Activated CD4-positive, alpha-beta T cell treated with anti-CD3 and anti-CD28 coated beads, Interleukin-2, Interleukin-4, amounts not matched to agents 100 ng/mL and 50 ng/mL, durations not matched to agents 16 hours and 8 hours (primary cell): Measurements from ENCODE around the gene RBL2.
A peak's percentile ranks its signal among the peaks of the same experiment; 100 is the strongest.
"Not testable (repeated sequence)": the region's sequence is repeated elsewhere in the genome, so short reads cannot be mapped to it uniquely, and the experiment has no call there.

ENCODE experiments used
- DNase-seq: peaks from one replicate; pipeline ENCODE4 v3.0.0-alpha.2; 2020; ENCODE audit warnings: low spot score

RBL2 gene, protein sequence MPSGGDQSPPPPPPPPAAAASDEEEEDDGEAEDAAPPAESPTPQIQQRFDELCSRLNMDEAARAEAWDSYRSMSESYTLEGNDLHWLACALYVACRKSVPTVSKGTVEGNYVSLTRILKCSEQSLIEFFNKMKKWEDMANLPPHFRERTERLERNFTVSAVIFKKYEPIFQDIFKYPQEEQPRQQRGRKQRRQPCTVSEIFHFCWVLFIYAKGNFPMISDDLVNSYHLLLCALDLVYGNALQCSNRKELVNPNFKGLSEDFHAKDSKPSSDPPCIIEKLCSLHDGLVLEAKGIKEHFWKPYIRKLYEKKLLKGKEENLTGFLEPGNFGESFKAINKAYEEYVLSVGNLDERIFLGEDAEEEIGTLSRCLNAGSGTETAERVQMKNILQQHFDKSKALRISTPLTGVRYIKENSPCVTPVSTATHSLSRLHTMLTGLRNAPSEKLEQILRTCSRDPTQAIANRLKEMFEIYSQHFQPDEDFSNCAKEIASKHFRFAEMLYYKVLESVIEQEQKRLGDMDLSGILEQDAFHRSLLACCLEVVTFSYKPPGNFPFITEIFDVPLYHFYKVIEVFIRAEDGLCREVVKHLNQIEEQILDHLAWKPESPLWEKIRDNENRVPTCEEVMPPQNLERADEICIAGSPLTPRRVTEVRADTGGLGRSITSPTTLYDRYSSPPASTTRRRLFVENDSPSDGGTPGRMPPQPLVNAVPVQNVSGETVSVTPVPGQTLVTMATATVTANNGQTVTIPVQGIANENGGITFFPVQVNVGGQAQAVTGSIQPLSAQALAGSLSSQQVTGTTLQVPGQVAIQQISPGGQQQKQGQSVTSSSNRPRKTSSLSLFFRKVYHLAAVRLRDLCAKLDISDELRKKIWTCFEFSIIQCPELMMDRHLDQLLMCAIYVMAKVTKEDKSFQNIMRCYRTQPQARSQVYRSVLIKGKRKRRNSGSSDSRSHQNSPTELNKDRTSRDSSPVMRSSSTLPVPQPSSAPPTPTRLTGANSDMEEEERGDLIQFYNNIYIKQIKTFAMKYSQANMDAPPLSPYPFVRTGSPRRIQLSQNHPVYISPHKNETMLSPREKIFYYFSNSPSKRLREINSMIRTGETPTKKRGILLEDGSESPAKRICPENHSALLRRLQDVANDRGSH

DNA sequence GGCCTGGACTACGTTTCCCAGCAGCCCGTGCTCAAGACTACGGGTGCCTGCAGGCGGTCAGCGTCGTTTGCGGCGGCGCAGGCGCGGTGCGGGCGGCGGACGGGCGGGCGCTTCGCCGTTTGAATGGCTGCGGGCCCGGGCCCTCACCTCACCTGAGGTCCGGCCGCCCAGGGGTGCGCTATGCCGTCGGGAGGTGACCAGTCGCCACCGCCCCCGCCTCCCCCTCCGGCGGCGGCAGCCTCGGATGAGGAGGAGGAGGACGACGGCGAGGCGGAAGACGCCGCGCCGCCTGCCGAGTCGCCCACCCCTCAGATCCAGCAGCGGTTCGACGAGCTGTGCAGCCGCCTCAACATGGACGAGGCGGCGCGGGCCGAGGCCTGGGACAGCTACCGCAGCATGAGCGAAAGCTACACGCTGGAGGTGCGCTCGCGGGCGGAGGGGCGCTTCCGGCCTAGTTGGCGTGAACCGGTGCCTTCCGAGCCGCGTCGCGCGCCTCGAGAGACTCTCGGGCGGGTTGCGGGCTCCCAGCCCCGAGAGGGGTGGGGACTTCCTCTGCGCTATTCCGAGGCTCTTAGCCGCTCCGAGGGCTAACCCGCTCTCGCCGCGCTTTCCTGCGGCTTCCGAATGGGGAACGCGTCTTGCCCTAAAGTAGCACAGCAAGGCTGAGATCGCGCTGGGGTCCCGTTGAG, at the start of gene RBL2:
Gene RBL2 (plus strand): TSS at position 95 of the 689 bp plus-strand sequence. CDS start 86 bp downstream, at position 181.
- peak; percentile 86 for DNase-seq

DNA sequence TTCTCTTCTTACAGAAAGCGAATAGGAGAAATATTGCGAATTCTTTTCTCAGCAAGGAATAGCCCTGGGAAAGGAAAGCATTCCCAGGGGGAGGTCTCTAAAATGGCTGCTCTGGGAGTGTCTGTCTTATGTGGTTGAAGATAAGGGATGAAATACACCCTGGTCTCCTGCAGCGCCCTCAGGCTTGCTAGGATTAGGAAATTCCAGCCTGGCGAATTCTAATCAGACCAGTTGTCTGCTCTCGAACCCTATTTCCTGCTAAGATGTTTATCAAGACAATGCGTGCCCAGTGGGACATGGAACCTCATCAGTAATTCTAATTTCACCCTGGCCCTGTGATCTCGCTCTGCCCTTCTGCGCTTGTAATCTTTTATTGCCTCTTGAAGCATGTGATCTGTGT, 49.7 kb upstream of the RBL2 start:
- not testable (repeated sequence) for DNase-seq

DNA sequence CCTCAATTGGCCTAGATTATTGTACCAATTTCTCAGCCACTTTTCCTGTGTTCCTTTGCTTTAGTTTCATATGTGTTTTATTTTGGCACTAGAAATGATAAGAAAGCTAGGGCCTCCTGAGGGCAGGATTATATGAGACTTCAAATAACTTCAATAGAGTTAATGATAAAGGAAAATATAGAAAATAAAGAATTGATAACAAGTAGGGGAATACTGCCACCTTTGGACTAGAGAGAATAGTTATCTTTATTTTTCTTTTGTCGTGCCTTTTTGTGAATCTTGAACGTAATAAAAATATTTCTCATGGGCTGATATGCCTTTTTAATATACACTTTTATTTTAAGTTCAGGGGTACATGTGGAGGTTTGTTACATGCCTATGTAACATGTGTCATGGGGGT, 29.3 kb upstream of the RBL2 start:
- no peak for DNase-seq

DNA sequence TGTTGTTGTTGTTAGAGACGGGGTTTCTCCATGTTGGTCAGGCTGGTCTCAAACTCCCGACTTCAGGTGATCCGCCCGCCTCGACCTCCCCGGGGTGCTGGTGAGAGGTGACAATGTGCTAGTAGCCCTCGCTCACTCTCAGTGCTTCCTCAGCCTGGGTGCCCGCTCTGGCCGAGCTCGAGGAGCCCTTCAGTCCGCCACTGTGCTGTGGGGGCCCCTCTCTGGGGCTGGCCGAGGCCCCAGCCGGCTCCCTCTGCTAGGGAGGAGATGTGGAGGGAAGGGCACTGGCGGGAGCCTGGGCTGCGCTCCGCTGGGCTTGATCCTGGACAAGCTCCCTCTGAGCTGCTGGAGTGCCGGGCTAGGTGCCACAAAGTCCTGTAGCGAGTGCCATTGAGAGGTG, 21.7 kb upstream of the RBL2 start:
- DNase-seq, result no peak

DNA sequence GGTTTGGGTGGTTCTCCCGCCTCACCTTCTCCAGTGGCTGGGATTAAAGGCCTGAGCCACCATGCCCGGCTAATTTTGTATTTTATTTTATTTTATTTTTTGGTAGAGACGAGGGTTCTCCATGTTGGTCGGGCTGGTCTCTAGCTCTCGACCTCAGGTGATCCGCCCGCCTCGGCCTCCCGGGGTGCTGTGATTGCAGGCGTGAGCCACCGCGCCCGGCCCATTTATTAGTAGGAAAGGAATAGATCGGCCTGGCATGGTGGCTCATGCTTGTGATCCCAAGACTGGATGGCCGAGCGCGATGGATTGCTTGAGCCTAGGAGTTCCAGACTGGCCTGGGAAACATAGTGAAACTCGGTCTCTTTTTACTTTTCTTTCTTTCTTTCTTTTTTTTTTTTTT, 20.4 kb upstream of the RBL2 start:
- no peak for DNase-seq

DNA sequence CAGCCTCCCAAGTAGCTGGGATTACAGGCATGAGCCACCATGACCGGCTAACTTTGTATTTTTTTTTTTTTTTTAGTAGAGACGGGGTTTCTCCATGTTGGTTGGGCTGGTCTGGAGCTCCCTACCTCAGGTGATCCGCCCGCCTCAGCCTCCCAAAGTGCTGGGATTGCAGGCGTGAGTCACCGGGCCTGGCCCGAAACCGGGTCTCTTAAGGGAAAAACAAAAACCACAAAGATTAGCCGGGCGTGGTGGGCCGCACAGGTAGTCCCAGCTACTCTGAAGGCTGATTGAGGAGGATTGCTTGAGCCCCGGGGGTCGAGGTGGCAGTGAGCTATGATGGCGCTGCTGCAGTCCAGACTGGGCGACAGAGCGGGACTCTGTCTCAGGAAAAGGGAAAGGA, 19.9 kb upstream of the RBL2 start:
- no peak for DNase-seq

DNA sequence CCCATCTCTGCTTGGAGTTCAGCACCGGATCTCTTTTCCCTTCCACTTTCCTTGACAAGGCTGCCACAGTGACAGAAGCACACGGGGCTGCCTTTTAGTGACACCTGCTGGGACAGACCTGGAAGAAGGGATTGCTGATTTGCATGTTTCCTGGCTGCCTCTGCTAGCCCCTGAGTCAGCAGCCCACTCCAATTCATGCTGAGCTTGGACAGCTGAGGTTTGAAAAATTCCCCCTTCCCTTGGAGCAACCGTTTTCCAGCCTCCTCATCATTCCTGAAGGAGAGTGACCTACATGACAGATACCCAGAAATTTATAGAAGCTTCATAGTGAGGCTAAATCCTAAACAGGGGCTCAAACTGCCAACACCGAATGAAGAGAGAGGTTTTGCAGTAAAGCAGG, 18.8 kb upstream of the RBL2 start:
- DNase-seq, result no peak

DNA sequence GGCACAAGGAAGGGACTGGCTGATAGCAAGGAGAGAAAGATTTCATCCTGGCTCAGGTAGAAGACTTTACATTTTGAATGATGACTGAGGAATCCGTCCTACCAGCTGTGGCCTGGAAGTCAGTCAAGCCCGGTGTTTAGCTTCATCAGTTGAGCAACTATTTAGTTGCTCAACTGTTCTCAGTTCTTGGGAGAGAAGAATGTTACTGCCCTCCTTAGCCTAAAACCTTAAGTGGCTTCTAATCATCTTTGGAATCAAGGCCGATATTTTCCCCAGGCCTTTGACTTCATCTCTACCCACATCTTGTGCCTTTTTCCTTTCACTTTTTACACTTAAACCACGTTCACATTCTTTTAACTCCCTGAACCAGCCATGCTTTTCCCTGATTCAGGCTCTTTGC, 17.3 kb upstream of the RBL2 start:
- DNase-seq, result no peak

DNA sequence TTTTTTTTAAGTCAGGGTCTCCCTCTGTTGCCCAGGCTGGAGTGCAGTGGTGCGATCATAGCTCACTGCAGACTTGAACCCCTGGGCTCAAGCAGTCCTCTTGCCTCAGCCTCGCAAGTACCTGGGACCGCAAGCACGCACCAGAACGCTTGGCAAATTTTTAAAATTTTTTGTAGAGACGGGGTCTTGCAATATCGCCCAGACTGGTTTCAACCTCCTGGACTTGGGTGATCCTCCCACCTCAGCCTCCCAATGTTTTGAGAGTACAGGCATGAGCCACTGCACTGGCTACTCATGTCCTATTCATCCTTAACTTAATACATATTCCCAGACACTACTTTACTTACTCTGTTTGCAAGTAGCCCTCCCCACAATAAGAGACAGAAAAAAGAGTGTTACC, 16.3 kb upstream of the RBL2 start:
- no peak for DNase-seq

DNA sequence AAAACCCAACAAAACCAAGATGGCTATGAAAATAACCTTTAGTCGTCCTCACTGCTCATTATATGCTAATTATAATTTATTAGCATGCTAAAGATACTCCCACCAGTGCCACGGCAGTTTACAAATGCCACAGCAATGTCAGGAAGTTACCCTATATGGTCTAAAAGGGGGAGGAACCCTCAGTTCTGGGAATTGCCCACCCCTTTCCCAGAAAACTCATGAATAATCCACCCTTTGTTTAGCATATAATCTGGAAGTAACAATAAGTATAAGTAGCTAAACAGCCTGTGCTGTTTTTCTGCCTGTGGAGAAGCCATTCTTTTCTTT, 14.9 kb upstream of the RBL2 start:
- DNase-seq, result not testable (repeated sequence)

DNA sequence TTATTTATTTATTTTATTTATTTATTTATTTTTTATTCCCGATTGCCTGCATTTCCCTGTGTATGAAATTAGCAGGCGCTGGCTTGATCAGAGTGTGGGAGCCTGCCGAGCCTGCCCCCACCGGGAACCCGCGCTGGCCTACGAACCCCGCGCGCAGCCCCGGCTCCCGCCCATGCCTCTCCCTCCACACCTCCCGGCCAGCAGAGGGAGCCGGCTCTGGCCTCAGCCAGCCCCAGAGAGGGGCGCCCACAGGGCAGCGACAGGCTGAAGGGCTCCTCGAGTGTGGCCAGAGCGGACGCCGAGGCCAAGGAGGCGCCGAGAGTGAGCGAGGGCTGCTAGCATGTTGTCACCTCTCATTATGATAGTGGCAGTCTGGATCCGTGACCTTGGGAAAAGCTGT, 13.0 kb upstream of the RBL2 start:
- DNase-seq, result no peak

DNA sequence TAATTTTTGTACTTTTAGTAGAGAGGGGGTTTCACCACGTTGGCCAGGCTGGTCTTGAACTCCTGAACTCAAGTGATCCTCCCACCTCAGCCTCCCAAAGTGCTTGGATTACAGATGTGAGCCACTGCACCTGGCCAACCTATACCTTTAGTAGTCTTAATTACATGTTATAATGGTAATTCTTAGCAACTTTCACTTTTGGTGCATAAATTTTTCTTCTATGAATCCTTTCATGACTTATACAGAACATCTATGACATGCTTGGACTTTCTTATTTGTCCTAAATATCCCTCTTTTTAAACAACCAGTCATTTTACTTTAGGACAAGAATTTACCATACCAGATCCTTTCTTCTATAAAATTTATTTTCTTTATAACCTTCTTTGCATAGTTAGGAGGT, 10.3 kb upstream of the RBL2 start:
- not testable (repeated sequence) for DNase-seq

DNA sequence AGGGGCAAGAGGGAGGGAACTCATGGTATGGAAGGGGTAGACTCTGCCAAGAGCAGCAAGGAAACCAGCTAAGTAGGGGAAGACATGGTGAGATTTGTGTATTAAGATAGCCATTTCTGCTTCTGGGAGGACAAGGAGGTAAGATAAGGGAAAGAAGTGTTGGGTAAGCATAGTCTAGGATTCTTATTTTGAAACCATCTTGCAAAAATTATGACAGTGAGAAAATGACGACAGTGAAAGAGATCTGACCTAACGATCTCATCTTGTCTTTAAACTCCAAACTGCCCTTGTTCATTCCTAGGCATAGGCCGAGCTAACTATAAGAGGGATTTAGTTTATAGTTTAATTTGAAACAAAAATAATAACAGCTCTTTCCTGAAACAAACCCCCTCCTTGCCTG, 5.6 kb upstream of the RBL2 start:
- DNase-seq, result no peak

DNA sequence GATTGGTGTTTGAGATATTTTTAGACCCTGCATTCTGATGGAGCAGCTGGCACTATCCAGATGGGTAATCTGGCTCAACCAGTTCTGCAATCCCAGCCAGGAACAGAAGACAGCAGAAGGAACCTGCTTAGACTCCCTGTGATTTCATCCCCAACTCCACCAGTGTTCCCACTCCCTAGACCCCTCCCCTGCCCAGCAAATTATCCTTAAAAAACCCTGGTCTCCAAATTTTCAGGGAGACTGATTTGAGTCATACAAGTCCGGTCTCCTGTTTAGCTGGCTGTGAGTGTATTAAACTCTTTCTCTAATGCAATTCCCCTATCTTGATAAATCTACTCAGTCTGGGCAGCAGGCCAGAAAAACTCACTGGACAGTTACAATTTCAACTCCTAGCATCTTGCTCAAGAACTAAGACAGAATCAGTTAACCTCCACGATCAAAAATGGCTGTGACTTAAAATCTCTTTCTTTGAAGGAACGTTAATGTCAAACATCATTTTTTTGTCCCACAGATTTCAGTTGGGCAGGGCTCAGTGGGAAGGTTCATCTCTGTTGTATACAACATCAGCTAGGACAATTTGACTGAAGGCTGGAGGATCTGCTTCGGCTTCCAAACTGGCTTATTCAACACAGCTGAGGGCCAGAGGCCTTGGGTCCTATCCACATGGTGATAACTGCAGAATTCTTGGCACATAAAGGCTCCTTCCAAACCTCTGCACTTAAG, 4.9 kb upstream of the RBL2 start:
- no peak for DNase-seq

DNA sequence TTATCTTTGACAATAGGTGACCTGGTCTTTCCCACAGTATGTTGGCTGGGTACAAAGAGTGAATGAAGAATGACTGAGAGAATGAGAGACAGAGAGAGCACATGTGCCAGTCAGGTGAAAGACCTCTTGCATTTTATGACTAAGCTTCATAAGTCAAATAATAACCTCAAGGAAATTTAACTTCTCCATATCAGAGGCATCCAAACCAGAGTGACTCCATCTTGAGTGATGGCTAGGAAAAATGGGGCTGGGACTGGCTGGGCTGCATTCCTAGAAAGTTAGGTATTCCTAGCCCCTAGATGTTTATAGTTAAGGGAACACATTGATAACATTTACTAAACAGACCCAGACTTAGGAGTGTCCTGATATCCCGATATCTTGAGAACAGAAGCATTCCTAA, 3.9 kb upstream of the RBL2 start:
- DNase-seq, result no peak

DNA sequence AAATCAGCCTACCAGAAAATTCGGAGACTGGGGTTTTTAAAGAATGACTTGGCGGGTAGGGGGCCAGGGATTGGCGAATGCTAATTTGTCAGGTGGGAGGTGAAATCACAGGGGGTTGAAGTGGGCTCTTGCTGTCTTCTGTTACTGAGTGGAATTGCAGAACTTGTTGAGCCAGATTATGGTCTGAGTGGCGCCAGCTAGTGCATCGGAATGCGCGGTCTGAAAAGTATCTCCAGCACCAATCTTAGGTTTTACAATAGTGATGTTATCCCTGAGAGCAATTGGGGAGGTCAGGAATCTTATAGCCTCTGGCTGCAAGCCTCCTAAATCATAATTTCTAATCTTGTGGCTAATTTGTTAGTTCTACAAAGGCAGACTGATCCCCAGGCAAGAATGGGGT, 762 bp upstream of the RBL2 start:
- DNase-seq, result no peak

DNA sequence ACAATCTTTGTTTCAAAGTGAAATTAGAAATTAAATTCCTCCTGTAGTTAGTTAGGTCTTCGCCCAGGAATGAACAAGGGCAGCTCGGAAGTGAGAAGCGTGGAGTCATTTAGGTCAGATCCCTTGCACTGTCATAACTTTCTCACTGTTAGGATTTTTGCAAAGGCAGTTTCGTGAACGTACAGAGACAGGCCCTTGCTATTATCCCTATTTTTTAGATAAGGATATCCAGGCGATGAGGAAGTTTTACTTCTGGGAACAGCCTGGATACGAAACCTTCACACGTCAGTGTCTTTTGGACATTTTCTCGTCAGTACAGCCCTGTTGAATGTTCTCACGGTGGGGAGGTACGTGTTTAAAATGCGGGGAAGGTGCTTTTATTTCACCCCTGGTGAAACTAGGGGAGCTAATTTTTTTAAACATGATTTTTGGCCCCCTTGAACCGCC, 318 bp upstream of the RBL2 start:
- no peak for DNase-seq

DNA sequence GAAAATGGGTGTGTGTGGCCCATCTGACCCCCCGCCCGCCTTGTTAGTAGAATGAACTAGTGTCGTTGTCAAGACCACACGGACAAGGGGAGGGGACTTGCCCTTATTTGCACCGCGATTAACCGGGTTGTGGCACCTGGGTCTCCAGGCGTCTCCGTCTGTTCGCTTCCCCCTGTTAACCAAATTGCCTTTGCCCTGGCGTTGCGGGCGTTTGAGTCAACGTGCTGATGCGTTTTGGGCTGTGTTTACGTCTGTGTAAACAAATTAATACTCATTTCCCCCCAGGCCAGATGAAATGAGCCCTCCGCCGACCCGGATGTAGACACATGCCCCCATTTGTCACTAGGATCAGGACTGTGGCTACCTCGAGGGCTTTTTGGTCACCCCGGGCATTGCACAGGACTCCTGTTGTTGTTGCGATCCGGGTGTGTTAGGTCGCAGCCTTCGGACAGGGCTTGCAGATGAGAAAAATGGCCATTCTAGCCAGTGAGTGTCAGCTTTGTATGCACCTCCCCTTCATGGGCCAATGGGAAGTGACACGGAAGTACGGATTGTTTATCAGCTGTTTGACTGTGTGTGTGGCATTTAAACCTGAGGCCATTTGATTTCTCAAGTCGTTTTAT, 906 bp downstream of the RBL2 start:
- peak; percentile 77 for DNase-seq

DNA sequence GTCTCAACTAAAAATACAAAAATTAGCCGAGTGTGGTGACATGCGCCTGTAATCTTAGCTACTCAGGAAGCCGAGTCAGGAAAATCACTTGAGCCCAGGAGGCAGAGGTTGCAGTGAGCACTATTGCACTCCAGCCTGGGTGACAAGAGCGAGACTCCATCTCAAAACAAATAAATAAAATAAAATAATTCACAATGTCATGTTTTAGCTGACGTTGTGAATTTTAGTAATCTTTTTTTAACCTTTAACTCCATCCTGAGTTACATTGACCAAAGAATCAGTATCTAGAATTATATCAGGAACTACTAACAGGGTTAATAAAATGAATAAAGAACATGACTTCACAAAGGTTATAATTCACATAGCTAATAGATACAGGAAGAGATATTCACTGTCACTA, 5.9 kb downstream of the RBL2 start:
- DNase-seq, result no peak

DNA sequence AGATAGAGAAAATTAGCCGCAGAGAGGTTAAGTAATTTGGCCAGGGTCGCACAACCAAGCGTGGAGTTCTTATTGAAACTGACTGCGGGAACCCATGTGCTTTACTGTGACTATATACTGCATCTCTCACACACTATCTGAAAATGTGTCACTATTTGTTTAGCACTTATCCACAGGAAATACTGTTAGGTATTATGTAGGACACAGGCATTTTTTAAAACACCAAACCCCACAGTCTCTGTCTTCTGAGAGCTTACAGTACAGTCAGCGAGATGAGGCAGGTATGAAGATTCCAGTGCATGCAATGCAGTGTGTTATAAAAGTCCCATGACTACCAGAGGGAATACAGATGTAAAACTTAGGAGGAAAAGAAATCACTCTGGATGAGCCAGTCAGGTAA, 11.3 kb downstream of the RBL2 start:
- no peak for DNase-seq

DNA sequence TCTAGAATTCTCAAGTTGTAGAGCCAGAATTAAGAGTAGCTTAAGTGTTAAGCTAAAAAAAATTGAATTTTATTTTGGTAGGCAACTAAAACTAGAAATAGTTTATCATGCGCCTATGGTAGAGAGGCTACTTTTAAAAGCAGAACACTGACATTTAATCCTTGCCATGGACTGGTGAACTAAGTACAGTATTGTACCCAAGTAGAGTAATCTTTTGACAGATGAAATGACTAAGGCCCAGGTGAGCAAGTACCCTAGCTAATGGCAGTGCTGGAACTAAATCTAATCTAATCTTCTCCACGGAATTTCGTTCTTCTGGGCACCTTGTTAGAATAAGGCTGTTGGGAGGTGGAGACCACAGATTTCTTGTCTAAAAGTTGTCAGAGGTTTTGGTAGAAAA, 11.8 kb downstream of the RBL2 start:
- no peak for DNase-seq
